GM20431 (cell line): ENCODE results near the gene IL6ST.

Source experiments
- in situ Hi-C: fragments of 300-500 bp; cut with MseI, MboI; formaldehyde crosslinking; loops from one replicate; pipeline ENCODE4 v1.15.0; 2020; ENCODE audit warnings: low sequenced_read_pairs; ENCODE audit not compliant: unreplicated experiment

Gene IL6ST

GRCh38 chr5:55902696-55903095, 92.1 kb downstream of the IL6ST start:
- in situ Hi-C loops, result no loop called here

GRCh38 chr5:55900776-55901175, 94.0 kb downstream of the IL6ST start:
- in situ Hi-C loops, result no loop called here

- in situ Hi-C loops, result no loop called here
Observed at GRCh38 chr5:55900068-55900467, 94.7 kb downstream of the IL6ST start.

- in situ Hi-C loops, result no loop called here
Observed at GRCh38 chr5:55899344-55899743, 95.4 kb downstream of the IL6ST start.

- in situ Hi-C loops, result no loop called here
Observed at GRCh38 chr5:55897905-55898304, 96.9 kb downstream of the IL6ST start.

- in situ Hi-C loops, result no loop called here
Observed at GRCh38 chr5:55897206-55897894, 97.4 kb downstream of the IL6ST start.

- in situ Hi-C loops, result no loop called here
Observed at GRCh38 chr5:55896663-55897062, 98.1 kb downstream of the IL6ST start.

GRCh38 chr5:55896238-55896637, 98.5 kb downstream of the IL6ST start:
- in situ Hi-C loops, result no loop called here

GRCh38 chr5:55895346-55895745, 99.4 kb downstream of the IL6ST start:
- in situ Hi-C loops, result no loop called here

GRCh38 chr5:55894135-55894534, 100.6 kb downstream of the IL6ST start:
- in situ Hi-C loops, result no loop called here

GRCh38 chr5:55892479-55892878, 102.3 kb downstream of the IL6ST start:
- in situ Hi-C loops, result no loop called here

- in situ Hi-C loops, result no loop called here
Observed at GRCh38 chr5:55888205-55888604, 106.6 kb downstream of the IL6ST start.

GRCh38 chr5:55885359-55885758, 109.4 kb downstream of the IL6ST start:
- in situ Hi-C loops, result no loop called here
